IMR-90 (cell line): ENCODE data around the gene CMTM8.

Experiments
- CHD1 ChIP-seq: IDR thresholded peaks from 2 replicates; pipeline ENCODE4 v1.6.1; 2012; ENCODE audit warnings: low read depth, low read length, improper control_type of control experiment
- MAFK ChIP-seq: IDR thresholded peaks from 2 replicates; pipeline ENCODE4 v1.6.1; 2012; ENCODE audit warnings: low read depth, low read length, improper control_type of control experiment
- MXI1 ChIP-seq: IDR thresholded peaks from 2 replicates; pipeline ENCODE4 v1.6.1; 2012; ENCODE audit warnings: low read depth, mild to moderate bottlenecking, low read length, moderate library complexity, borderline replicate concordance
- NFE2L2 ChIP-seq: fragments of 150-350 bp; IDR thresholded peaks from 2 replicates; pipeline ENCODE4 v1.6.1; 2016; ENCODE audit warnings: low read depth, mild to moderate bottlenecking, low read length
- POLR2A ChIP-seq: IDR thresholded peaks from 2 replicates; pipeline ENCODE4 v1.6.1; 2012; ENCODE audit warnings: mild to moderate bottlenecking, low read depth, low read length
- RCOR1 ChIP-seq: IDR thresholded peaks from 2 replicates; pipeline ENCODE4 v1.6.1; 2012; ENCODE audit warnings: mild to moderate bottlenecking, low read length, improper control_type of control experiment; ENCODE audit not compliant: insufficient replicate concordance
- RFX5 ChIP-seq: IDR thresholded peaks from 2 replicates; pipeline ENCODE4 v1.8.0; 2012; ENCODE audit warnings: low read depth, mild to moderate bottlenecking, low read length, moderate library complexity
- SMC3 ChIP-seq: fragments of 150-350 bp; IDR thresholded peaks from 2 replicates; pipeline ENCODE4 v1.6.1; 2016; ENCODE audit warnings: low read depth, mild to moderate bottlenecking, antibody characterized with exemption, low read length, moderate library complexity
- TF ChIP-seq, protein P1 (sequence below): conservative IDR thresholded peaks from 2 replicates; pipeline ENCODE4 v1.5.1; 2012; ENCODE audit warnings: mild to moderate bottlenecking, low read depth, low read length, improper control_type of control experiment
- TF ChIP-seq, protein P2 (sequence below): fragments of 150-350 bp; IDR thresholded peaks from 2 replicates; pipeline ENCODE4 v1.6.1; 2016; ENCODE audit warnings: low read depth, mild to moderate bottlenecking, low read length, moderate library complexity, borderline replicate concordance
- TF ChIP-seq, protein P3 (sequence below): fragments of 150-350 bp; IDR thresholded peaks from 2 replicates; pipeline ENCODE4 v1.6.1; 2017; ENCODE audit warnings: mild to moderate bottlenecking, antibody characterized with exemption, low read length, low read depth

GRCh38 chr3:32405155-32405554, 166.7 kb downstream of the CMTM8 start:
- TF ChIP-seq, protein P1, sequence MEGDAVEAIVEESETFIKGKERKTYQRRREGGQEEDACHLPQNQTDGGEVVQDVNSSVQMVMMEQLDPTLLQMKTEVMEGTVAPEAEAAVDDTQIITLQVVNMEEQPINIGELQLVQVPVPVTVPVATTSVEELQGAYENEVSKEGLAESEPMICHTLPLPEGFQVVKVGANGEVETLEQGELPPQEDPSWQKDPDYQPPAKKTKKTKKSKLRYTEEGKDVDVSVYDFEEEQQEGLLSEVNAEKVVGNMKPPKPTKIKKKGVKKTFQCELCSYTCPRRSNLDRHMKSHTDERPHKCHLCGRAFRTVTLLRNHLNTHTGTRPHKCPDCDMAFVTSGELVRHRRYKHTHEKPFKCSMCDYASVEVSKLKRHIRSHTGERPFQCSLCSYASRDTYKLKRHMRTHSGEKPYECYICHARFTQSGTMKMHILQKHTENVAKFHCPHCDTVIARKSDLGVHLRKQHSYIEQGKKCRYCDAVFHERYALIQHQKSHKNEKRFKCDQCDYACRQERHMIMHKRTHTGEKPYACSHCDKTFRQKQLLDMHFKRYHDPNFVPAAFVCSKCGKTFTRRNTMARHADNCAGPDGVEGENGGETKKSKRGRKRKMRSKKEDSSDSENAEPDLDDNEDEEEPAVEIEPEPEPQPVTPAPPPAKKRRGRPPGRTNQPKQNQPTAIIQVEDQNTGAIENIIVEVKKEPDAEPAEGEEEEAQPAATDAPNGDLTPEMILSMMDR, result no peak
- TF ChIP-seq POLR2A, result no peak
- TF ChIP-seq, protein P2, sequence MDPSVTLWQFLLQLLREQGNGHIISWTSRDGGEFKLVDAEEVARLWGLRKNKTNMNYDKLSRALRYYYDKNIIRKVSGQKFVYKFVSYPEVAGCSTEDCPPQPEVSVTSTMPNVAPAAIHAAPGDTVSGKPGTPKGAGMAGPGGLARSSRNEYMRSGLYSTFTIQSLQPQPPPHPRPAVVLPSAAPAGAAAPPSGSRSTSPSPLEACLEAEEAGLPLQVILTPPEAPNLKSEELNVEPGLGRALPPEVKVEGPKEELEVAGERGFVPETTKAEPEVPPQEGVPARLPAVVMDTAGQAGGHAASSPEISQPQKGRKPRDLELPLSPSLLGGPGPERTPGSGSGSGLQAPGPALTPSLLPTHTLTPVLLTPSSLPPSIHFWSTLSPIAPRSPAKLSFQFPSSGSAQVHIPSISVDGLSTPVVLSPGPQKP, result no peak
- no peak for TF ChIP-seq NFE2L2
- TF ChIP-seq, protein P3, sequence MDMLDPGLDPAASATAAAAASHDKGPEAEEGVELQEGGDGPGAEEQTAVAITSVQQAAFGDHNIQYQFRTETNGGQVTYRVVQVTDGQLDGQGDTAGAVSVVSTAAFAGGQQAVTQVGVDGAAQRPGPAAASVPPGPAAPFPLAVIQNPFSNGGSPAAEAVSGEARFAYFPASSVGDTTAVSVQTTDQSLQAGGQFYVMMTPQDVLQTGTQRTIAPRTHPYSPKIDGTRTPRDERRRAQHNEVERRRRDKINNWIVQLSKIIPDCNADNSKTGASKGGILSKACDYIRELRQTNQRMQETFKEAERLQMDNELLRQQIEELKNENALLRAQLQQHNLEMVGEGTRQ, result no peak
- no peak for TF ChIP-seq MXI1
- TF ChIP-seq SMC3, result no peak
- no peak for TF ChIP-seq MAFK
- TF ChIP-seq RCOR1, result no peak
- no peak for TF ChIP-seq CHD1
- no peak for TF ChIP-seq RFX5
